WTC11 (cell line): ENCODE results near the gene CDC20. TPM values are rescaled to one million over a fixed set of nuclear protein-coding genes. Genes with fewer than 3 reads are reported as not detected.

Experiments
- ATAC-seq: fragments of 200-7000 bp; cut with Tn5 transposase; 2 replicates; pipeline ENCODE4 v1.10.0; 2021; ENCODE audit warnings: mild to moderate bottlenecking, moderate library complexity
- CTCF ChIA-PET: fragments of 300-600 bp; sonication (Branson Sonifier 250); formaldehyde crosslinking; loops from one replicate; lab custom pipeline; 2021; ENCODE audit warnings: antibody characterized with exemption; lab: Charles Lee
- POLR2A ChIA-PET: fragments of 350-600 bp; sonication (Branson Sonifier 250); formaldehyde crosslinking; loops from one replicate; lab custom pipeline; 2021; ENCODE audit warnings: antibody characterized with exemption; lab: Charles Lee
- DNase-seq: peaks from one replicate; pipeline ENCODE4 v3.0.0; 2021; ENCODE audit warnings: low spot score
- H3K27ac Mint-ChIP-seq: 2 replicates; pipeline ENCODE4 v1.8.0; 2021; ENCODE audit warnings: mixed read lengths
- H3K27me3 Mint-ChIP-seq: 2 replicates; pipeline ENCODE4 v1.8.0; 2021; ENCODE audit warnings: low read depth, mild to moderate bottlenecking, moderate library complexity, mixed read lengths
- H3K36me3 Mint-ChIP-seq: 2 replicates; pipeline ENCODE4 v1.8.0; 2021; ENCODE audit warnings: mixed read lengths
- H3K4me1 Mint-ChIP-seq: 2 replicates; pipeline ENCODE4 v1.8.0; 2022; ENCODE audit warnings: mixed read lengths
- H3K4me3 Mint-ChIP-seq: 2 replicates; pipeline ENCODE4 v1.8.0; 2021; ENCODE audit warnings: mild to moderate bottlenecking, moderate library complexity, mixed read lengths
- H3K9me3 Mint-ChIP-seq: 2 replicates; pipeline ENCODE4 v1.8.0; 2021; ENCODE audit warnings: mixed read lengths
- ARID4B ChIP-seq: sonication (generic); formaldehyde crosslinking; IDR thresholded peaks from 2 replicates; pipeline ENCODE4 v1.8.0; 2023; ENCODE audit warnings: missing genetic modification reagents, mild to moderate bottlenecking, borderline replicate concordance
- CREM ChIP-seq: sonication (generic); formaldehyde crosslinking; IDR thresholded peaks from 2 replicates; pipeline ENCODE4 v1.8.1; 2022; ENCODE audit warnings: mild to moderate bottlenecking, missing genetic modification reagents, moderate library complexity
- ELF4 ChIP-seq: sonication (generic); formaldehyde crosslinking; IDR thresholded peaks from 2 replicates; pipeline ENCODE4 v1.8.1; 2022; ENCODE audit warnings: low read depth, mild to moderate bottlenecking, moderate library complexity, missing genetic modification reagents
- MYBL2 ChIP-seq: sonication (generic); formaldehyde crosslinking; IDR thresholded peaks from 2 replicates; pipeline ENCODE4 v1.8.1; 2023; ENCODE audit warnings: mild to moderate bottlenecking, moderate library complexity, missing genetic modification reagents
- NFE2L1 ChIP-seq: sonication (generic); formaldehyde crosslinking; IDR thresholded peaks from 2 replicates; pipeline ENCODE4 v1.8.1; 2023; ENCODE audit warnings: missing genetic modification reagents
- NR2C2 ChIP-seq: sonication (generic); formaldehyde crosslinking; IDR thresholded peaks from 2 replicates; pipeline ENCODE4 v1.8.0; 2022; ENCODE audit warnings: mild to moderate bottlenecking, missing genetic modification reagents
- PRRX2 ChIP-seq: fragments of 250-450 bp; sonication (Bioruptor Pico); IDR thresholded peaks from 2 replicates; pipeline ENCODE4 v1.8.0; 2021; ENCODE audit warnings: mild to moderate bottlenecking
- RELA ChIP-seq: sonication (generic); formaldehyde crosslinking; IDR thresholded peaks from 2 replicates; pipeline ENCODE4 v1.8.1; 2022; ENCODE audit warnings: missing genetic modification reagents, mild to moderate bottlenecking, borderline replicate concordance
- SMAD3 ChIP-seq: sonication (generic); formaldehyde crosslinking; IDR thresholded peaks from 2 replicates; pipeline ENCODE4 v1.8.0; 2022; ENCODE audit warnings: missing genetic modification reagents, mild to moderate bottlenecking, borderline replicate concordance
- SOX15 ChIP-seq: fragments of 250-450 bp; sonication (Bioruptor Pico); IDR thresholded peaks from 2 replicates; pipeline ENCODE4 v1.9.0; 2021; ENCODE audit warnings: mild to moderate bottlenecking
- TEAD4 ChIP-seq: sonication (generic); formaldehyde crosslinking; IDR thresholded peaks from 2 replicates; pipeline ENCODE4 v1.8.0; 2022; ENCODE audit warnings: mild to moderate bottlenecking, missing genetic modification reagents
- ZBTB43 ChIP-seq: sonication (generic); formaldehyde crosslinking; IDR thresholded peaks from 2 replicates; pipeline ENCODE4 v1.8.1; 2023; ENCODE audit warnings: mild to moderate bottlenecking, missing genetic modification reagents
- ZNF263 ChIP-seq: sonication (generic); formaldehyde crosslinking; IDR thresholded peaks from 2 replicates; pipeline ENCODE4 v1.8.1; 2022; ENCODE audit warnings: low read depth, mild to moderate bottlenecking, moderate library complexity, missing genetic modification reagents
- ZNF423 ChIP-seq: fragments of 250-450 bp; sonication (Bioruptor Pico); IDR thresholded peaks from 2 replicates; pipeline ENCODE4 v2.1.2; 2022; ENCODE audit warnings: mild to moderate bottlenecking, moderate library complexity
- total RNA-seq: library from RNA; stranded (reverse); gene quantifications from 3 replicates; pipeline ENCODE4 v1.2.3, GENCODE V29; 2021
- TF ChIP-seq, protein P1 (sequence below): fragments of 250-450 bp; sonication (Bioruptor Pico); IDR thresholded peaks from 2 replicates; pipeline ENCODE4 v1.9.0; 2021; ENCODE audit warnings: mild to moderate bottlenecking, borderline replicate concordance
- TF ChIP-seq, protein P2 (sequence below): sonication (generic); formaldehyde crosslinking; IDR thresholded peaks from 2 replicates; pipeline ENCODE4 v1.8.0; 2023; ENCODE audit warnings: mild to moderate bottlenecking, missing genetic modification reagents

CDC20 gene
- total RNA-seq, 1 experiment from 2014 or later = 280 TPM

GRCh38 chr1:43318831-43319230 lies 40.0 kb upstream of the CDC20 start:
- Mint-ChIP-seq H3K4me3 (no peak overlapping the region), H3K27ac (no peak overlapping the region), H3K27me3 (no peaks in the 10 kb centered on the region), H3K36me3 (no peaks in the 10 kb centered on the region), H3K4me1 (peaks cover 6% of the 10 kb centered on the region), H3K9me3 (no peaks in the 10 kb centered on the region)
- TF ChIP-seq SOX15 (CRISPR knock-in tag) (no peak), ZNF423 (CRISPR knock-in tag) (no peak), ARID4B (no peak), NFE2L1 (CRISPR knock-in tag) (no peak), ELF4 (no peak), TEAD4 (no peak), RELA (CRISPR knock-in tag) (no peak), SMAD3 (no peak), ZBTB43 (CRISPR knock-in tag) (no peak), NR2C2 (CRISPR knock-in tag) (no peak), MYBL2 (CRISPR knock-in tag) (no peak), PRRX2 (CRISPR knock-in tag) (no peak), CREM (CRISPR knock-in tag) (no peak), ZNF263 (no peak)
- TF ChIP-seq, protein P1, sequence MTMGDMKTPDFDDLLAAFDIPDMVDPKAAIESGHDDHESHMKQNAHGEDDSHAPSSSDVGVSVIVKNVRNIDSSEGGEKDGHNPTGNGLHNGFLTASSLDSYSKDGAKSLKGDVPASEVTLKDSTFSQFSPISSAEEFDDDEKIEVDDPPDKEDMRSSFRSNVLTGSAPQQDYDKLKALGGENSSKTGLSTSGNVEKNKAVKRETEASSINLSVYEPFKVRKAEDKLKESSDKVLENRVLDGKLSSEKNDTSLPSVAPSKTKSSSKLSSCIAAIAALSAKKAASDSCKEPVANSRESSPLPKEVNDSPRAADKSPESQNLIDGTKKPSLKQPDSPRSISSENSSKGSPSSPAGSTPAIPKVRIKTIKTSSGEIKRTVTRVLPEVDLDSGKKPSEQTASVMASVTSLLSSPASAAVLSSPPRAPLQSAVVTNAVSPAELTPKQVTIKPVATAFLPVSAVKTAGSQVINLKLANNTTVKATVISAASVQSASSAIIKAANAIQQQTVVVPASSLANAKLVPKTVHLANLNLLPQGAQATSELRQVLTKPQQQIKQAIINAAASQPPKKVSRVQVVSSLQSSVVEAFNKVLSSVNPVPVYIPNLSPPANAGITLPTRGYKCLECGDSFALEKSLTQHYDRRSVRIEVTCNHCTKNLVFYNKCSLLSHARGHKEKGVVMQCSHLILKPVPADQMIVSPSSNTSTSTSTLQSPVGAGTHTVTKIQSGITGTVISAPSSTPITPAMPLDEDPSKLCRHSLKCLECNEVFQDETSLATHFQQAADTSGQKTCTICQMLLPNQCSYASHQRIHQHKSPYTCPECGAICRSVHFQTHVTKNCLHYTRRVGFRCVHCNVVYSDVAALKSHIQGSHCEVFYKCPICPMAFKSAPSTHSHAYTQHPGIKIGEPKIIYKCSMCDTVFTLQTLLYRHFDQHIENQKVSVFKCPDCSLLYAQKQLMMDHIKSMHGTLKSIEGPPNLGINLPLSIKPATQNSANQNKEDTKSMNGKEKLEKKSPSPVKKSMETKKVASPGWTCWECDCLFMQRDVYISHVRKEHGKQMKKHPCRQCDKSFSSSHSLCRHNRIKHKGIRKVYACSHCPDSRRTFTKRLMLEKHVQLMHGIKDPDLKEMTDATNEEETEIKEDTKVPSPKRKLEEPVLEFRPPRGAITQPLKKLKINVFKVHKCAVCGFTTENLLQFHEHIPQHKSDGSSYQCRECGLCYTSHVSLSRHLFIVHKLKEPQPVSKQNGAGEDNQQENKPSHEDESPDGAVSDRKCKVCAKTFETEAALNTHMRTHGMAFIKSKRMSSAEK = no peak
- TF ChIP-seq, protein P2, sequence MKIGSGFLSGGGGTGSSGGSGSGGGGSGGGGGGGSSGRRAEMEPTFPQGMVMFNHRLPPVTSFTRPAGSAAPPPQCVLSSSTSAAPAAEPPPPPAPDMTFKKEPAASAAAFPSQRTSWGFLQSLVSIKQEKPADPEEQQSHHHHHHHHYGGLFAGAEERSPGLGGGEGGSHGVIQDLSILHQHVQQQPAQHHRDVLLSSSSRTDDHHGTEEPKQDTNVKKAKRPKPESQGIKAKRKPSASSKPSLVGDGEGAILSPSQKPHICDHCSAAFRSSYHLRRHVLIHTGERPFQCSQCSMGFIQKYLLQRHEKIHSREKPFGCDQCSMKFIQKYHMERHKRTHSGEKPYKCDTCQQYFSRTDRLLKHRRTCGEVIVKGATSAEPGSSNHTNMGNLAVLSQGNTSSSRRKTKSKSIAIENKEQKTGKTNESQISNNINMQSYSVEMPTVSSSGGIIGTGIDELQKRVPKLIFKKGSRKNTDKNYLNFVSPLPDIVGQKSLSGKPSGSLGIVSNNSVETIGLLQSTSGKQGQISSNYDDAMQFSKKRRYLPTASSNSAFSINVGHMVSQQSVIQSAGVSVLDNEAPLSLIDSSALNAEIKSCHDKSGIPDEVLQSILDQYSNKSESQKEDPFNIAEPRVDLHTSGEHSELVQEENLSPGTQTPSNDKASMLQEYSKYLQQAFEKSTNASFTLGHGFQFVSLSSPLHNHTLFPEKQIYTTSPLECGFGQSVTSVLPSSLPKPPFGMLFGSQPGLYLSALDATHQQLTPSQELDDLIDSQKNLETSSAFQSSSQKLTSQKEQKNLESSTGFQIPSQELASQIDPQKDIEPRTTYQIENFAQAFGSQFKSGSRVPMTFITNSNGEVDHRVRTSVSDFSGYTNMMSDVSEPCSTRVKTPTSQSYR (CRISPR knock-in tag) = no peak
- POLR2A ChIA-PET = no interaction called here
- ATAC-seq (no peak), DNase-seq (no peak)
- CTCF ChIA-PET = interaction anchor here (1.4 kb wide), 1 partner anchor 34 kb away, joined by 3 read pairs; the partner anchor contains the start of gene C1orf210
